ENCODE data around the gene PRTN3. TPM values are rescaled to one million over a fixed set of nuclear protein-coding genes. Genes with fewer than 3 reads are reported as not detected.

The PRTN3 gene
- total RNA-seq, 4 donors from 2014 or later = not detected

GRCh38 chr19:879711-880438 is 39.1 kb downstream of the PRTN3 start:
- no peaks in the 10 kb centered on the region for H3K9me3 ChIP-seq
- no peaks in the 10 kb centered on the region for H3K27me3 ChIP-seq
- no peak overlapping the region for H3K4me3 ChIP-seq (replicated peaks in 1 of 3)
- H3K36me3 ChIP-seq = peaks cover 28 to 33% of the 10 kb centered on the region in 2 donors
- WGBS, 2 donors = 89 to 93% methylated on average over 12 to 26 of the region's 37 CpGs
- intact Hi-C loops (cut with DNase I) = no loop called here
- DNase-seq = no peak
- H3K4me1 ChIP-seq = no peaks in the 10 kb centered on the region
- no peak overlapping the region for H3K27ac ChIP-seq
- TF ChIP-seq, protein P1, sequence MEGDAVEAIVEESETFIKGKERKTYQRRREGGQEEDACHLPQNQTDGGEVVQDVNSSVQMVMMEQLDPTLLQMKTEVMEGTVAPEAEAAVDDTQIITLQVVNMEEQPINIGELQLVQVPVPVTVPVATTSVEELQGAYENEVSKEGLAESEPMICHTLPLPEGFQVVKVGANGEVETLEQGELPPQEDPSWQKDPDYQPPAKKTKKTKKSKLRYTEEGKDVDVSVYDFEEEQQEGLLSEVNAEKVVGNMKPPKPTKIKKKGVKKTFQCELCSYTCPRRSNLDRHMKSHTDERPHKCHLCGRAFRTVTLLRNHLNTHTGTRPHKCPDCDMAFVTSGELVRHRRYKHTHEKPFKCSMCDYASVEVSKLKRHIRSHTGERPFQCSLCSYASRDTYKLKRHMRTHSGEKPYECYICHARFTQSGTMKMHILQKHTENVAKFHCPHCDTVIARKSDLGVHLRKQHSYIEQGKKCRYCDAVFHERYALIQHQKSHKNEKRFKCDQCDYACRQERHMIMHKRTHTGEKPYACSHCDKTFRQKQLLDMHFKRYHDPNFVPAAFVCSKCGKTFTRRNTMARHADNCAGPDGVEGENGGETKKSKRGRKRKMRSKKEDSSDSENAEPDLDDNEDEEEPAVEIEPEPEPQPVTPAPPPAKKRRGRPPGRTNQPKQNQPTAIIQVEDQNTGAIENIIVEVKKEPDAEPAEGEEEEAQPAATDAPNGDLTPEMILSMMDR (IDR thresholded peaks at IDR 0.05) = no peak
- no peak for TF ChIP-seq POLR2A (IDR thresholded peaks at IDR 0.05)

DNA sequence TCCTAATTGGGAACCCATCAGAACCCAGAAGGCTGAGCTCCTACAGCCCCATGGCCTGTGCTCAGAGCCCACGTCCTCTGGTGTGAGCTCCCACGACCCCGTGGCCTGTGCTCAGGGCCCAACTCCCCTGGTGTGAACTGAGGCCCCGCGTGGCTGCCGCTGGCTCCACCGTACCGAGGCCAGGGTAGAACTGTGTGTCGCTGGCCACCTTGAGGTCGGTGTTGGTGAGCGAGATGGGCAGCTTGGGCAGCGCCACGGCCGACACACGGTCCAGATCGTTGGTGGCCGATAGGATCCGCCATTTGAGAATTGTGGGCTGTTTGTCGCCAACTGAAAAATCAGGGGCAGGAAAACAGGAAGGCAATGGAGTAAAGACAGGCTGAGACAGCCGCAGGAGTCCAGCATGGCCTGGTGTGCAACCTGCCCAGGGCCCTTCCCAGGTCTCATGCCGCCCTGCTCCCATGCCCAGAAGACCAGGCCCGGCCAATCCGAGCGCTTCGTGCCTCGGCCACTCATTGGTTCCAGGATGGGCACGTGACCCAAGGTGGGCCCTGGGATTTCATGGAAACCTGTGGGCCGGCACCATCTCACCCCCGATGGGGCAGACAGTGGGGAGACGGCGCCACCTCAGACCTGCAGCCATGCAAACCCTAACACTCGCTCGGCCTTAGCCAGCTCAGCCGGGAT is 40.7 kb downstream of the PRTN3 start:
- TF ChIP-seq, protein P1 (IDR thresholded peaks at IDR 0.05) = no peak
- TF ChIP-seq POLR2A (IDR thresholded peaks at IDR 0.05) = no peak
- Histone ChIP-seq H3K36me3 (peaks cover 28 to 41% of the 10 kb centered on the region in 2 donors), H3K9me3 (no peaks in the 10 kb centered on the region), H3K4me1 (no peaks in the 10 kb centered on the region), H3K27ac (no peak overlapping the region), H3K4me3 (replicated peaks in 1 of 3) (no peak overlapping the region), H3K27me3 (no peaks in the 10 kb centered on the region)
- WGBS, 2 donors = 95 to 97% methylated on average over 25 to 34 of the region's 34 CpGs
- intact Hi-C loops (cut with DNase I) = no loop called here
- DNase-seq = no peak

GRCh38 chr19:882871-883497 is 42.2 kb downstream of the PRTN3 start:
- no peak for DNase-seq
- Histone ChIP-seq H3K27ac (no peak overlapping the region), H3K27me3 (no peaks in the 10 kb centered on the region), H3K9me3 (no peaks in the 10 kb centered on the region), H3K36me3 (peaks cover 33 to 37% of the 10 kb centered on the region in 2 donors), H3K4me3 (replicated peaks in 1 of 3) (no peak overlapping the region), H3K4me1 (no peaks in the 10 kb centered on the region)
- no peak for TF ChIP-seq POLR2A (IDR thresholded peaks at IDR 0.05)
- TF ChIP-seq, protein P1 (IDR thresholded peaks at IDR 0.05) = no peak
- WGBS, 2 donors = 93% methylated on average over 27 to 29 of the region's 30 CpGs
- intact Hi-C loops (cut with DNase I) = no loop called here

DNA sequence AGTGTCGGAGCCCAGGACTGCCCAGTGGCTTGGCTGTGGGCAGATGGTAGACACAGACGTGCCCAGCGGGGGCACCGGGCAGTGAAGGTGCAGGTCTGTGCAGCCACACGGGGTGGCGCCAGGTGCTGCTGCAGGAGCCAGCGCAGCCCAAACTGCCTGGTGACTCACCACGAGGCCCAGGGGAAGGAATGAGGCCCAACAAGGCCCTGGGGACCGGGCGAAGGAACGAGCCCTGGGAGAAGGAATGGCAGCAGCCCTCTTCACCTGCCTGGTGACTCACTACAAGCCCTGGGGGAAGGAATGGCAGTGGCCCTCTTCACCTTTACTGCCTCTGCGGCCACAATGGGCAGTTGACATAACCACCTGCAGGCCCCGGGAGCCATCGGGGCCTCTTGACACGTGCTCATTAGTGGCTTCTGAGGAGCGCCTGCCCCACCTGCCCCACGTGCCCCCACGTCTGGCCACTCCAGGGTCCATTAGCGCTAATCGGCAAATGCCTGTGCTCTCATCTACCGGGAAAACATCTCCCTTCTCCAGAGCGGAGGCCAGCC is 42.9 kb downstream of the PRTN3 start:
- Histone ChIP-seq H3K27ac (no peak overlapping the region), H3K27me3 (no peaks in the 10 kb centered on the region), H3K4me3 (replicated peaks in 1 of 3) (no peak overlapping the region), H3K9me3 (no peaks in the 10 kb centered on the region), H3K4me1 (no peaks in the 10 kb centered on the region), H3K36me3 (peaks cover 33 to 37% of the 10 kb centered on the region in 2 donors)
- DNase-seq = no peak
- intact Hi-C loops (cut with DNase I) = no loop called here
- WGBS, 2 donors = 93 to 94% methylated on average over 21 to 22 of the region's 22 CpGs
- TF ChIP-seq, protein P1 (IDR thresholded peaks at IDR 0.05) = no peak
- no peak for TF ChIP-seq POLR2A (IDR thresholded peaks at IDR 0.05)
